H9 (cell line): ENCODE measurements around the gene FEM1C. TPM values are rescaled to one million over a fixed set of nuclear protein-coding genes. Genes with fewer than 3 reads are reported as not detected.

Experiments
- DNase-seq: peaks from one replicate; pipeline ENCODE4 v3.0.0-alpha.2; 2017
- H2AFZ ChIP-seq: one replicate; pipeline ENCODE4 v1.6.1; 2013; ENCODE audit warnings: mild to moderate bottlenecking, low read length, control low read depth, moderate library complexity
- H2AK5ac ChIP-seq: 2 replicates; pipeline ENCODE4 v1.6.1; 2013; ENCODE audit warnings: low read length, control low read depth, mixed read lengths; ENCODE audit not compliant: insufficient read length
- H2BK120ac ChIP-seq: one replicate; pipeline ENCODE4 v1.6.1; 2013; ENCODE audit warnings: low read depth, mild to moderate bottlenecking, low read length, control low read depth, inconsistent platforms; ENCODE audit not compliant: poor library complexity, severe bottlenecking
- H2BK12ac ChIP-seq: 2 replicates; pipeline ENCODE4 v1.6.1; 2013; ENCODE audit warnings: low read length, control low read depth, mixed read lengths, low read depth; ENCODE audit not compliant: insufficient read length
- H2BK15ac ChIP-seq: 2 replicates; pipeline ENCODE4 v1.6.1; 2013; ENCODE audit warnings: low read depth, low read length, control low read depth
- H2BK20ac ChIP-seq: one replicate; pipeline ENCODE4 v1.6.1; 2013; ENCODE audit warnings: low read depth, mild to moderate bottlenecking, low read length, control low read depth, inconsistent platforms; ENCODE audit not compliant: poor library complexity, severe bottlenecking
- H2BK5ac ChIP-seq: 2 replicates; pipeline ENCODE4 v1.6.1; 2013; ENCODE audit warnings: low read length, control low read depth, mixed read lengths; ENCODE audit not compliant: insufficient read length
- H3K14ac ChIP-seq: 2 replicates; pipeline ENCODE4 v1.6.1; 2013; ENCODE audit warnings: low read length, control low read depth; ENCODE audit not compliant: insufficient read depth
- H3K18ac ChIP-seq: 2 replicates; pipeline ENCODE4 v1.6.1; 2013; ENCODE audit warnings: low read depth, mild to moderate bottlenecking, mixed read lengths, low read length, control low read depth; ENCODE audit not compliant: insufficient read length
- H3K23ac ChIP-seq: 2 replicates; pipeline ENCODE4 v1.6.1; 2013; ENCODE audit warnings: low read length, control low read depth, mixed read lengths, low read depth; ENCODE audit not compliant: insufficient read length
- H3K23me2 ChIP-seq: 2 replicates; pipeline ENCODE4 v1.6.1; 2013; ENCODE audit warnings: low read depth, mild to moderate bottlenecking, mixed read lengths, low read length, control low read depth; ENCODE audit not compliant: insufficient read length, poor library complexity, severe bottlenecking
- H3K27ac ChIP-seq: 2 replicates; pipeline ENCODE4 v1.5.1; 2013; ENCODE audit warnings: low read length, control low read depth, mixed read lengths, low read depth; ENCODE audit not compliant: insufficient read length
- H3K27me3 ChIP-seq: 2 replicates; pipeline ENCODE4 v1.6.1; 2013; ENCODE audit warnings: low read length, control low read depth, inconsistent platforms; ENCODE audit not compliant: insufficient read depth
- H3K4ac ChIP-seq: 2 replicates; pipeline ENCODE4 v1.6.1; 2013; ENCODE audit warnings: low read depth, mild to moderate bottlenecking, control low read depth, inconsistent platforms, low read length, moderate library complexity
- H3K4me1 ChIP-seq: 2 replicates; pipeline ENCODE4 v1.6.1; 2013; ENCODE audit warnings: low read length, control low read depth, inconsistent platforms; ENCODE audit not compliant: insufficient read depth
- H3K4me2 ChIP-seq: 2 replicates; pipeline ENCODE4 v1.6.1; 2013; ENCODE audit warnings: low read length, control low read depth, mixed read lengths; ENCODE audit not compliant: insufficient read length, insufficient read depth
- H3K56ac ChIP-seq: 2 replicates; pipeline ENCODE4 v1.6.1; 2013; ENCODE audit warnings: low read depth, mild to moderate bottlenecking, mixed read lengths, low read length, control low read depth; ENCODE audit not compliant: insufficient read length
- H3K79me1 ChIP-seq: 2 replicates; pipeline ENCODE4 v1.6.1; 2013; ENCODE audit warnings: low read depth, mild to moderate bottlenecking, moderate library complexity, low read length, control low read depth, inconsistent platforms; ENCODE audit not compliant: insufficient read depth, poor library complexity, severe bottlenecking
- H3K79me2 ChIP-seq: 2 replicates; pipeline ENCODE4 v1.6.1; 2013; ENCODE audit warnings: low read length, control low read depth, inconsistent platforms; ENCODE audit not compliant: insufficient read depth
- H3K9ac ChIP-seq: 2 replicates; pipeline ENCODE4 v1.6.1; 2013; ENCODE audit warnings: low read length, control low read depth, mixed read lengths; ENCODE audit not compliant: insufficient read length; ENCODE audit errors: extremely low read depth
- H3K9me3 ChIP-seq: one replicate; pipeline ENCODE4 v1.6.1; 2013; ENCODE audit warnings: low read depth, low read length, inconsistent platforms; ENCODE audit not compliant: control insufficient read depth
- H3T11ph ChIP-seq: one replicate; pipeline ENCODE4 v1.6.1; 2013; ENCODE audit warnings: mild to moderate bottlenecking, low read length, control low read depth, inconsistent platforms
- H4K20me1 ChIP-seq: one replicate; pipeline ENCODE4 v1.6.1; 2013; ENCODE audit not compliant: control insufficient read depth, insufficient read length, insufficient read depth
- H4K5ac ChIP-seq: 2 replicates; pipeline ENCODE4 v1.6.1; 2013; ENCODE audit warnings: low read depth, mild to moderate bottlenecking, mixed read lengths, low read length, control low read depth; ENCODE audit not compliant: insufficient read length
- H4K8ac ChIP-seq: replicated peaks from 2 replicates; pipeline ENCODE4 v1.6.1; 2013; ENCODE audit warnings: low read length, control low read depth, mixed read lengths, low read depth; ENCODE audit not compliant: insufficient read length
- H4K91ac ChIP-seq: 2 replicates; pipeline ENCODE4 v1.6.1; 2013; ENCODE audit warnings: low read depth, mild to moderate bottlenecking, moderate library complexity, mixed read lengths, low read length, control low read depth; ENCODE audit not compliant: insufficient read length
- H3K27ac Mint-ChIP-seq, 3 experiments: 2 replicates in 2 of 3; 3 replicates in 1 of 3; pipeline ENCODE4 v1.8.0; 2020 to 2021; ENCODE audit warnings: mixed read lengths in 3 of 3, mild to moderate bottlenecking in 1 of 3, moderate library complexity in 1 of 3
- H3K27me3 Mint-ChIP-seq: 2 replicates; pipeline ENCODE4 v1.8.0; 2021; ENCODE audit warnings: low read depth, mild to moderate bottlenecking, moderate library complexity, mixed read lengths
- H3K36me3 Mint-ChIP-seq, 3 experiments: 2 replicates in 2 of 3; 3 replicates in 1 of 3; pipeline ENCODE4 v1.8.0; 2020 to 2021; ENCODE audit warnings: low read depth in 3 of 3, mixed read lengths in 3 of 3; ENCODE audit not compliant: insufficient read depth in 1 of 3
- H3K4me1 Mint-ChIP-seq, 2 experiments: 2 replicates each; pipeline ENCODE4 v1.8.0; 2020; ENCODE audit warnings: mixed read lengths in 2 of 2
- H3K4me3 Mint-ChIP-seq, 2 experiments: 2 replicates in 1 of 2; 3 replicates in 1 of 2; pipeline ENCODE4 v1.8.0; 2020 to 2021; ENCODE audit warnings: mild to moderate bottlenecking in 2 of 2, mixed read lengths in 2 of 2, moderate library complexity in 1 of 2
- H3K9me3 Mint-ChIP-seq, 2 experiments: 2 replicates in 1 of 2; 3 replicates in 1 of 2; pipeline ENCODE4 v1.8.0; 2020; ENCODE audit warnings: mild to moderate bottlenecking in 2 of 2, mixed read lengths in 2 of 2, moderate library complexity in 1 of 2
- WGBS: extraction: QIAGEN DNeasy Blood & Tissue Kit; methylation state at CpG from one replicate; pipeline ENCODE4 v1.1.7; 2013; ENCODE audit warnings: missing lambda C conversion rate, low lambda C conversion rate, mixed read lengths; ENCODE audit not compliant: insufficient read length; ENCODE audit errors: extremely low coverage; 5-methylcytosine and 5-hydroxymethylcytosine counted together
- total RNA-seq: library from RNA; stranded (reverse); gene quantifications from 2 replicates; pipeline ENCODE4 v1.2.1, GENCODE V29; 2021
- TF ChIP-seq, protein P1 (sequence below): fragments of 200-600 bp; sonication (generic); conservative IDR thresholded peaks from 3 replicates; pipeline ENCODE4 v1.8.0; 2021; ENCODE audit warnings: antibody characterized with exemption, mild to moderate bottlenecking

FEM1C gene
- total RNA-seq, 1 experiment from 2014 or later: 15.2 TPM

GRCh38 chr5:115531380-115531779, 13.2 kb downstream of the FEM1C start:
- H4K20me1 ChIP-seq: no peaks in the 10 kb centered on the region
- Mint-ChIP-seq H3K4me3 (no peak overlapping the region), H3K4me1 (peaks cover 18 to 25% of the 10 kb centered on the region in 2 experiments)

More at GRCh38 chr5:115531380-115531779, 13.2 kb downstream of the FEM1C start:
- Histone ChIP-seq H3K27ac (no peak overlapping the region), H3K4ac (no peak overlapping the region), H3K4me2 (no peak overlapping the region), H4K5ac (no peak overlapping the region), H3K56ac (no peak overlapping the region), H2AFZ (no peak overlapping the region), H3K23me2 (no peaks in the 10 kb centered on the region), H3K23ac (no peak overlapping the region), H2BK120ac (no peak overlapping the region), H3T11ph (no peak overlapping the region), H2BK20ac (no peak overlapping the region), H2BK15ac (no peak overlapping the region), H4K91ac (no peak overlapping the region), H3K18ac (no peak overlapping the region), H3K9ac (no peak overlapping the region), H3K14ac (no peak overlapping the region), H3K79me1 (peaks cover 2% of the 10 kb centered on the region), H3K27me3 (no peaks in the 10 kb centered on the region), H3K9me3 (no peaks in the 10 kb centered on the region), H2BK5ac (no peak overlapping the region), H3K79me2 (peaks cover 16% of the 10 kb centered on the region; the same call in 1 of the 2 replicates), H2BK12ac (no peak overlapping the region), H4K8ac (no peak overlapping the region), H3K4me1 (no peaks in the 10 kb centered on the region), H2AK5ac (no peak overlapping the region)
- Mint-ChIP-seq H3K9me3 (no peaks in the 10 kb centered on the region; a peak in 1 of 5 replicates), H3K27me3 (no peaks in the 10 kb centered on the region), H3K36me3 (peaks cover 12 to 24% (median 21%) of the 10 kb centered on the region in 3 experiments), H3K27ac (peak overlapping the region in 1 of 3 experiments; percentile 51; a peak in 1 of 7 replicates)
- no CpG with 5 or more reads among the region's 3 CpGs for WGBS
- DNase-seq: no peak
- TF ChIP-seq, protein P1, sequence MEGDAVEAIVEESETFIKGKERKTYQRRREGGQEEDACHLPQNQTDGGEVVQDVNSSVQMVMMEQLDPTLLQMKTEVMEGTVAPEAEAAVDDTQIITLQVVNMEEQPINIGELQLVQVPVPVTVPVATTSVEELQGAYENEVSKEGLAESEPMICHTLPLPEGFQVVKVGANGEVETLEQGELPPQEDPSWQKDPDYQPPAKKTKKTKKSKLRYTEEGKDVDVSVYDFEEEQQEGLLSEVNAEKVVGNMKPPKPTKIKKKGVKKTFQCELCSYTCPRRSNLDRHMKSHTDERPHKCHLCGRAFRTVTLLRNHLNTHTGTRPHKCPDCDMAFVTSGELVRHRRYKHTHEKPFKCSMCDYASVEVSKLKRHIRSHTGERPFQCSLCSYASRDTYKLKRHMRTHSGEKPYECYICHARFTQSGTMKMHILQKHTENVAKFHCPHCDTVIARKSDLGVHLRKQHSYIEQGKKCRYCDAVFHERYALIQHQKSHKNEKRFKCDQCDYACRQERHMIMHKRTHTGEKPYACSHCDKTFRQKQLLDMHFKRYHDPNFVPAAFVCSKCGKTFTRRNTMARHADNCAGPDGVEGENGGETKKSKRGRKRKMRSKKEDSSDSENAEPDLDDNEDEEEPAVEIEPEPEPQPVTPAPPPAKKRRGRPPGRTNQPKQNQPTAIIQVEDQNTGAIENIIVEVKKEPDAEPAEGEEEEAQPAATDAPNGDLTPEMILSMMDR: no peak
